Measurements from ENCODE around the gene CDX1. TPM values are rescaled to one million over a fixed set of nuclear protein-coding genes. Genes with fewer than 3 reads are reported as not detected.
"Not testable (repeated sequence)": the region's sequence is repeated elsewhere in the genome, so short reads cannot be mapped to it uniquely, and the experiment has no call there.

CDX1 gene
- total RNA-seq, 2 experiments from 2014 or later = not detected

GRCh38 chr5:150229571-150229970 is 63.0 kb downstream of the CDX1 start:
- H3K4me1 ChIP-seq (ENCODE audit: insufficient read depth, low read length) = no peaks in the 10 kb centered on the region
- H3K27ac ChIP-seq (ENCODE audit: low read depth in 1 of 2, low read length in 2 of 2) = no peak overlapping the region
- DNase-seq (no peak), ATAC-seq (ENCODE audit: poor library complexity) (no peak)
- no peaks in the 10 kb centered on the region for H3K27me3 ChIP-seq (ENCODE audit: control insufficient read depth in 1 of 2, insufficient read depth in 2 of 2, low read length in 2 of 2)
- POLR2A ChIA-PET = no interaction called here
- no peaks in the 10 kb centered on the region for H3K9me3 ChIP-seq (ENCODE audit: control insufficient read depth in 1 of 2, insufficient read depth in 1 of 2, low read length in 2 of 2)
- H3K4me1 Mint-ChIP-seq (ENCODE audit: low read depth) = no peaks in the 10 kb centered on the region
- no peak overlapping the region for H3K4me3 Mint-ChIP-seq
- H3K27ac Mint-ChIP-seq = no peak overlapping the region
- H3K36me3 Mint-ChIP-seq (ENCODE audit: low read depth) = no peaks in the 10 kb centered on the region
- CTCF ChIA-PET = no interaction called here
- no peak for TF ChIP-seq CTCF (IDR thresholded peaks at IDR 0.05)
- H3K9me3 Mint-ChIP-seq = no peaks in the 10 kb centered on the region
- no peaks in the 10 kb centered on the region for H3K27me3 Mint-ChIP-seq
- no peak overlapping the region for H3K4me3 ChIP-seq (ENCODE audit: low read length)
- intact Hi-C loops (cut with DNase I, micrococcal nuclease) = no loop called here
- H3K36me3 ChIP-seq (ENCODE audit: insufficient read depth, low read length) = no peaks in the 10 kb centered on the region

GRCh38 chr5:150230842-150231241 is 64.3 kb downstream of the CDX1 start:
- Mint-ChIP-seq H3K4me3 (no peak overlapping the region), H3K9me3 (no peaks in the 10 kb centered on the region), H3K27ac (no peak overlapping the region), H3K27me3 (no peaks in the 10 kb centered on the region), H3K36me3 (ENCODE audit: low read depth) (no peaks in the 10 kb centered on the region), H3K4me1 (ENCODE audit: low read depth) (no peaks in the 10 kb centered on the region)
- no peaks in the 10 kb centered on the region for H3K27me3 ChIP-seq (ENCODE audit: control insufficient read depth in 1 of 2, insufficient read depth in 2 of 2, low read length in 2 of 2)
- intact Hi-C loops (cut with DNase I, micrococcal nuclease) = no loop called here
- H3K9me3 ChIP-seq (ENCODE audit: control insufficient read depth in 1 of 2, insufficient read depth in 1 of 2, low read length in 2 of 2) = no peaks in the 10 kb centered on the region
- no peaks in the 10 kb centered on the region for H3K4me1 ChIP-seq (ENCODE audit: insufficient read depth, low read length)
- H3K27ac ChIP-seq (ENCODE audit: low read depth in 1 of 2, low read length in 2 of 2) = no peak overlapping the region
- POLR2A ChIA-PET = no interaction called here
- DNase-seq = no peak
- TF ChIP-seq CTCF (IDR thresholded peaks at IDR 0.05) = no peak
- ATAC-seq (ENCODE audit: poor library complexity) = no peak
- CTCF ChIA-PET = no interaction called here
- no peaks in the 10 kb centered on the region for H3K36me3 ChIP-seq (ENCODE audit: insufficient read depth, low read length)
- H3K4me3 ChIP-seq (ENCODE audit: low read length) = no peak overlapping the region

- H3K4me3 ChIP-seq (ENCODE audit: low read length); H3K4me1 ChIP-seq (ENCODE audit: insufficient read depth, low read length); H3K27ac ChIP-seq (ENCODE audit: low read depth in 1 of 2, low read length in 2 of 2); H3K36me3 ChIP-seq (ENCODE audit: insufficient read depth, low read length); CTCF ChIA-PET; H3K4me3 Mint-ChIP-seq; DNase-seq; H3K4me1 Mint-ChIP-seq (ENCODE audit: low read depth); H3K27me3 Mint-ChIP-seq; ATAC-seq (ENCODE audit: poor library complexity); H3K27me3 ChIP-seq (ENCODE audit: control insufficient read depth in 1 of 2, insufficient read depth in 2 of 2, low read length in 2 of 2); H3K9me3 Mint-ChIP-seq; H3K9me3 ChIP-seq (ENCODE audit: control insufficient read depth in 1 of 2, insufficient read depth in 1 of 2, low read length in 2 of 2); H3K27ac Mint-ChIP-seq; intact Hi-C loops (cut with DNase I, micrococcal nuclease); POLR2A ChIA-PET; H3K36me3 Mint-ChIP-seq (ENCODE audit: low read depth): not testable (repeated sequence)
Observed at GRCh38 chr5:150233706-150234105, 67.1 kb downstream of the CDX1 start.

Other genes starting within 250 kb of the CDX1 start
- gene PDE6A, start 222.0 kb upstream of the CDX1 start, total RNA-seq = not detected
- gene SLC26A2, start 206.0 kb upstream of the CDX1 start, total RNA-seq = 1 to 10 TPM; 2.8 to 4.2 TPM
- 1 to 10 TPM; 1.0 to 1.4 TPM for gene TIGD6, start 166.1 kb upstream of the CDX1 start, total RNA-seq
- 10 to 100 TPM; 27.4 to 29.3 TPM for gene HMGXB3, start 166.0 kb upstream of the CDX1 start, total RNA-seq
- gene CSF1R, start 80.2 kb upstream of the CDX1 start, total RNA-seq = under 1 TPM; 0.45 to 0.52 TPM
- gene PDGFRB, start 10.9 kb upstream of the CDX1 start, total RNA-seq = not detected
- gene SLC6A7, start 23.3 kb downstream of the CDX1 start, total RNA-seq = not detected
- gene CAMK2A, start 123.0 kb downstream of the CDX1 start, total RNA-seq = under 1 TPM; 0.05 to 0.22 TPM
- gene ARSI, start 136.1 kb downstream of the CDX1 start, total RNA-seq = under 1 TPM; 0.22 to 0.56 TPM
- 10 to 100 TPM; 40.4 to 43.2 TPM for gene TCOF1, start 190.9 kb downstream of the CDX1 start, total RNA-seq
- gene CD74, start 246.1 kb downstream of the CDX1 start, total RNA-seq = 100 to 1,000 TPM; 299 to 303 TPM